ENCODE data around the gene KRTAP19-1.

KRTAP19-1 gene

GRCh38 chr21:30437010-30437565 lies 43.1 kb downstream of the KRTAP19-1 start:
- no peak for DNase-seq (ENCODE audit: low read depth in 1 of 2, low spot score in 1 of 2)
- H3K27ac ChIP-seq (replicated peaks), result no peak overlapping the region
- TF ChIP-seq, protein P1, sequence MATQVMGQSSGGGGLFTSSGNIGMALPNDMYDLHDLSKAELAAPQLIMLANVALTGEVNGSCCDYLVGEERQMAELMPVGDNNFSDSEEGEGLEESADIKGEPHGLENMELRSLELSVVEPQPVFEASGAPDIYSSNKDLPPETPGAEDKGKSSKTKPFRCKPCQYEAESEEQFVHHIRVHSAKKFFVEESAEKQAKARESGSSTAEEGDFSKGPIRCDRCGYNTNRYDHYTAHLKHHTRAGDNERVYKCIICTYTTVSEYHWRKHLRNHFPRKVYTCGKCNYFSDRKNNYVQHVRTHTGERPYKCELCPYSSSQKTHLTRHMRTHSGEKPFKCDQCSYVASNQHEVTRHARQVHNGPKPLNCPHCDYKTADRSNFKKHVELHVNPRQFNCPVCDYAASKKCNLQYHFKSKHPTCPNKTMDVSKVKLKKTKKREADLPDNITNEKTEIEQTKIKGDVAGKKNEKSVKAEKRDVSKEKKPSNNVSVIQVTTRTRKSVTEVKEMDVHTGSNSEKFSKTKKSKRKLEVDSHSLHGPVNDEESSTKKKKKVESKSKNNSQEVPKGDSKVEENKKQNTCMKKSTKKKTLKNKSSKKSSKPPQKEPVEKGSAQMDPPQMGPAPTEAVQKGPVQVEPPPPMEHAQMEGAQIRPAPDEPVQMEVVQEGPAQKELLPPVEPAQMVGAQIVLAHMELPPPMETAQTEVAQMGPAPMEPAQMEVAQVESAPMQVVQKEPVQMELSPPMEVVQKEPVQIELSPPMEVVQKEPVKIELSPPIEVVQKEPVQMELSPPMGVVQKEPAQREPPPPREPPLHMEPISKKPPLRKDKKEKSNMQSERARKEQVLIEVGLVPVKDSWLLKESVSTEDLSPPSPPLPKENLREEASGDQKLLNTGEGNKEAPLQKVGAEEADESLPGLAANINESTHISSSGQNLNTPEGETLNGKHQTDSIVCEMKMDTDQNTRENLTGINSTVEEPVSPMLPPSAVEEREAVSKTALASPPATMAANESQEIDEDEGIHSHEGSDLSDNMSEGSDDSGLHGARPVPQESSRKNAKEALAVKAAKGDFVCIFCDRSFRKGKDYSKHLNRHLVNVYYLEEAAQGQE (IDR thresholded peaks at IDR 0.05; ENCODE audit: insufficient replicate concordance, low read depth), result no peak
- TF ChIP-seq POLR2AphosphoS5 (IDR thresholded peaks at IDR 0.05; ENCODE audit: low read depth), result no peak
- TF ChIP-seq GABPA (IDR thresholded peaks at IDR 0.05; ENCODE audit: low read depth), result no peak
- TF ChIP-seq SPI1 (IDR thresholded peaks at IDR 0.05; ENCODE audit: borderline replicate concordance, low read depth), result no peak
- TF ChIP-seq, protein P2, sequence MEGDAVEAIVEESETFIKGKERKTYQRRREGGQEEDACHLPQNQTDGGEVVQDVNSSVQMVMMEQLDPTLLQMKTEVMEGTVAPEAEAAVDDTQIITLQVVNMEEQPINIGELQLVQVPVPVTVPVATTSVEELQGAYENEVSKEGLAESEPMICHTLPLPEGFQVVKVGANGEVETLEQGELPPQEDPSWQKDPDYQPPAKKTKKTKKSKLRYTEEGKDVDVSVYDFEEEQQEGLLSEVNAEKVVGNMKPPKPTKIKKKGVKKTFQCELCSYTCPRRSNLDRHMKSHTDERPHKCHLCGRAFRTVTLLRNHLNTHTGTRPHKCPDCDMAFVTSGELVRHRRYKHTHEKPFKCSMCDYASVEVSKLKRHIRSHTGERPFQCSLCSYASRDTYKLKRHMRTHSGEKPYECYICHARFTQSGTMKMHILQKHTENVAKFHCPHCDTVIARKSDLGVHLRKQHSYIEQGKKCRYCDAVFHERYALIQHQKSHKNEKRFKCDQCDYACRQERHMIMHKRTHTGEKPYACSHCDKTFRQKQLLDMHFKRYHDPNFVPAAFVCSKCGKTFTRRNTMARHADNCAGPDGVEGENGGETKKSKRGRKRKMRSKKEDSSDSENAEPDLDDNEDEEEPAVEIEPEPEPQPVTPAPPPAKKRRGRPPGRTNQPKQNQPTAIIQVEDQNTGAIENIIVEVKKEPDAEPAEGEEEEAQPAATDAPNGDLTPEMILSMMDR (IDR thresholded peaks at IDR 0.05; ENCODE audit: insufficient read depth, low read length), result no peak

GRCh38 chr21:30434033-30434631 lies 46.0 kb downstream of the KRTAP19-1 start:
- peak; percentile 1 to 29 for DNase-seq (ENCODE audit: low read depth in 1 of 2, low spot score in 1 of 2)
- TF ChIP-seq, protein P1 (IDR thresholded peaks at IDR 0.05; ENCODE audit: insufficient replicate concordance, low read depth), result no peak
- no peak for TF ChIP-seq GABPA (IDR thresholded peaks at IDR 0.05; ENCODE audit: low read depth)
- TF ChIP-seq, protein P2 (IDR thresholded peaks at IDR 0.05; ENCODE audit: insufficient read depth, low read length), result peak; percentile 46
- H3K27ac ChIP-seq (replicated peaks), result no peak overlapping the region
- no peaks in the 10 kb centered on the region for H3K27me3 ChIP-seq (ENCODE audit: insufficient read depth, poor library complexity, severe bottlenecking)
- no peak overlapping the region for H3K4me3 ChIP-seq (replicated peaks; ENCODE audit: insufficient read depth, low read length)

More at GRCh38 chr21:30437010-30437565, 43.1 kb downstream of the KRTAP19-1 start:
- no peak overlapping the region for H3K4me3 ChIP-seq (replicated peaks; ENCODE audit: insufficient read depth, low read length)
- no peaks in the 10 kb centered on the region for H3K27me3 ChIP-seq (ENCODE audit: insufficient read depth, poor library complexity, severe bottlenecking)

- H3K4me3 ChIP-seq (replicated peaks; ENCODE audit: insufficient read depth, low read length), result no peak within 1 kb of the TSS
- no peak for DNase-seq (ENCODE audit: low read depth in 1 of 2, low spot score in 1 of 2)
Observed at GRCh38 chr21:30430170-30430655, 50.0 kb downstream of the KRTAP19-1 start, which contains the start of gene KRTAP13-4. TSS of gene KRTAP13-4 (plus strand) at chr21:30430220. CDS start at chr21:30430276, 56 bp downstream.

More at GRCh38 chr21:30430170-30430655, 50.0 kb downstream of the KRTAP19-1 start, which contains the start of gene KRTAP13-4:
- TF ChIP-seq, protein P2 (IDR thresholded peaks at IDR 0.05; ENCODE audit: insufficient read depth, low read length), result no peak
- H3K27ac ChIP-seq (replicated peaks), result no peak within 1 kb of the TSS
- H3K27me3 ChIP-seq (ENCODE audit: insufficient read depth, poor library complexity, severe bottlenecking), result no peaks in the 10 kb centered on the region

Measured in HL-60 (cell line).